ENCODE data around the gene ITFG1.

DNA sequence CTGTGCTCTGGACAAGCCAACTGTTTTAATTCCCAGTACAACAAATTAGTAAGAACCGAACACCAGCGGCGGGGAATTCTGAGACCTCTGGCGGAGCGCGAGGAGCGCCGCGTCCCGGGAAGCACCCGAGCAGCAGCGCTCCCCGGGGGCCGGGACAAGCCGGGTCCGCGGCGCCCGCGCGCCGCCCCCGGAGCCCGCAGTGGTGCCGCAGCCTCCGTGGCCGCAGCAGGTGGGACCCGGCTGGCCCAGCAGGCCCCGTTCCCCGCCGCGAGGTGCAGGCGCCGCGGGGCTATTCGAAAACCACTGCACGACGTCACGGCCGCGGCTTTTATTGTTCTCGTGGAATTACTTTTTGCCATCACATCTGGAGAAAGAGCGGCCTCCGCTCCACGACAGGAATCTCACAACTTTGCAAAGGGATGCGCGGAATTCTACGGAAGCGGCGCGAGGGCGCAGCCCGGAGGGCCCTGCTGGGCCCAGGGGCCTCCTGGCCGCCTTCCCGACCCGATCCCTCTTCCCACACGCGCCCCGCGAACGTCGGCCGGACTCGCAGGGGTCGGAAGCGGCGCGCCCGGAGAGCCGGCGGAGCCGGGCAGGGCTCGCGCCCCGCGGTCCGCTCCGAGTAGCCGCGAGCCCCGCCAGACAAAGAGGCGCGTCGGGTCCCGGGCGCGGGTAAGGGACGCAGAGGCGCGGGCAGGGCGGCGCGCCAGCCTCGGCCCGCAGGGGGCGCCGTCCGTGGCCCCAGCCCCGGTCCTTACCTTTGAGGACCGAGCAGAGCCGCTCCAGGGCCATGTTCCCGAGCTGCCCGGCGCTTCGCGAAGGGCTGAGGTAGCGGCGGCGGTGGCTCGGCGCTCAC is 317.8 kb downstream of the ITFG1 start:
- TF ChIP-seq GATA1 (IDR thresholded peaks at IDR 0.05; ENCODE audit: low read depth, low read length) (no peak), POLR2A (IDR thresholded peaks at IDR 0.05; ENCODE audit: low read length) (no peak)

All from erythroblast (primary cell).